COR-L47 (cell line): ENCODE data around the gene GLE1.

Experiments used
- DNase-seq: peaks from one replicate; lab custom pipeline; 2025; lab: John Stamatoyannopoulos, UW

Gene GLE1, protein sequence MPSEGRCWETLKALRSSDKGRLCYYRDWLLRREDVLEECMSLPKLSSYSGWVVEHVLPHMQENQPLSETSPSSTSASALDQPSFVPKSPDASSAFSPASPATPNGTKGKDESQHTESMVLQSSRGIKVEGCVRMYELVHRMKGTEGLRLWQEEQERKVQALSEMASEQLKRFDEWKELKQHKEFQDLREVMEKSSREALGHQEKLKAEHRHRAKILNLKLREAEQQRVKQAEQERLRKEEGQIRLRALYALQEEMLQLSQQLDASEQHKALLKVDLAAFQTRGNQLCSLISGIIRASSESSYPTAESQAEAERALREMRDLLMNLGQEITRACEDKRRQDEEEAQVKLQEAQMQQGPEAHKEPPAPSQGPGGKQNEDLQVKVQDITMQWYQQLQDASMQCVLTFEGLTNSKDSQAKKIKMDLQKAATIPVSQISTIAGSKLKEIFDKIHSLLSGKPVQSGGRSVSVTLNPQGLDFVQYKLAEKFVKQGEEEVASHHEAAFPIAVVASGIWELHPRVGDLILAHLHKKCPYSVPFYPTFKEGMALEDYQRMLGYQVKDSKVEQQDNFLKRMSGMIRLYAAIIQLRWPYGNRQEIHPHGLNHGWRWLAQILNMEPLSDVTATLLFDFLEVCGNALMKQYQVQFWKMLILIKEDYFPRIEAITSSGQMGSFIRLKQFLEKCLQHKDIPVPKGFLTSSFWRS

DNA sequence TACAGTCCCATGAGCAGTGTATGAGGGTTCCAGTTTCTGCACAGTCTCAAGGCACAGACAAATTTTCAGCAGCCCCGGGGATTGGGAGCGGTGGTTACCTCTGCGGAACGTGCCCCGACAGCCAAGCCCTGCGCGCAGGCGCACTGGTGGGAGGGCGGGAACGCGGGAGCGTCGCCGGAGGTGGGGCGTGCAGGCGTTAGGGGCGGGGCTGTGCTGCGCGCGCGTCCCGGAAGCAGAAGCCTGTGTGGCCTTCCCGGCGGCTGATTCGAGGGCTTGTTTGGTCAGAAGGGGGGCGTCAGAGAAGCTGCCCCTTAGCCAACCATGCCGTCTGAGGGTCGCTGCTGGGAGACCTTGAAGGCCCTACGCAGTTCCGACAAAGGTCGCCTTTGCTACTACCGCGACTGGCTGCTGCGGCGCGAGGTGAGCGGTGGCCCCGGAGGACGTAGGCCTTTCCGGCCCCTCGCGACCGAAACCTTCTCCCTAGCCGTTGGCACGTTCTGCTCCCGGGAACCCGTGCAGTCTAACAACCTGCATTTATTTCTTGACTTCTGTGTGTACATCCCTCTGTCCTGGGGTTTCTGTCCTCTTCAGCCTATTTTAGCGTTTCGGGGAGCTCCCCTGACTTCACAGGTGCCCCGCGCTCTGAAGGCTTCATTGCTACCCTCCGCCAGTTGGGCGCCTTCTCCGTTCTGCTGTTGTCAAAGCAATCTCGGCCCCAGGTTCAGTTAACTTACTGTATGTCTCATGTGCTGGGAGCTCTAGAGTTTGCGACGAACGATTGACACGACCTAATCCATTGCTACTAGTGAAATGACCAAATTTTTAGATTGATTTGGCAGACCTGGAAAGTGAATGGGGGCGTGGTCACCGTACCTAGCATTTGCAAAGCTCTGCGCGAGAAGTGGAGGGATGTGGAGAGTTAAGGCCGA lies at the start of gene GLE1:
TSS of gene GLE1 (plus strand) at position 235 of the 929 bp plus-strand sequence. CDS start at position 322, 87 bp downstream.
- DNase-seq: peak; percentile 86

DNA sequence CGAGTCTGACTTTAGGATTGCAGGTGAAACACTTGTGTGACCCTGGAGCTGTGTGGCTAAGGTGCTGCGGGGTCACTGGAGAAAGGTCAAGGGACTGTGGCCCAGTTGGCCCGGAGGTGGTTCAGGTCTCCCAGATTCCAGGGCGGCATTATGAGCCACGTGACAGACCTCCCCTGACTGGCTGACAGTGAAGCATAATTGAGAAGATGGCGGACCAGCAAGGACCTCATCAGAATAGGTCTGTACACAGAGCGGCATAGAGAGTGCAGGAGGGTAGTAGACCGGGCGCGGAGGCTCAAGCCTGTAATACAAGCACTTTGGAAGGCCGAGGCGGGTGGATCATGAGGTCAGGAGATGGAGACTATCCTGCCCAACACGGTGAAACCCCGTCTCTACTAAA lies 49.5 kb upstream of the GLE1 start:
- DNase-seq: no peak

DNA sequence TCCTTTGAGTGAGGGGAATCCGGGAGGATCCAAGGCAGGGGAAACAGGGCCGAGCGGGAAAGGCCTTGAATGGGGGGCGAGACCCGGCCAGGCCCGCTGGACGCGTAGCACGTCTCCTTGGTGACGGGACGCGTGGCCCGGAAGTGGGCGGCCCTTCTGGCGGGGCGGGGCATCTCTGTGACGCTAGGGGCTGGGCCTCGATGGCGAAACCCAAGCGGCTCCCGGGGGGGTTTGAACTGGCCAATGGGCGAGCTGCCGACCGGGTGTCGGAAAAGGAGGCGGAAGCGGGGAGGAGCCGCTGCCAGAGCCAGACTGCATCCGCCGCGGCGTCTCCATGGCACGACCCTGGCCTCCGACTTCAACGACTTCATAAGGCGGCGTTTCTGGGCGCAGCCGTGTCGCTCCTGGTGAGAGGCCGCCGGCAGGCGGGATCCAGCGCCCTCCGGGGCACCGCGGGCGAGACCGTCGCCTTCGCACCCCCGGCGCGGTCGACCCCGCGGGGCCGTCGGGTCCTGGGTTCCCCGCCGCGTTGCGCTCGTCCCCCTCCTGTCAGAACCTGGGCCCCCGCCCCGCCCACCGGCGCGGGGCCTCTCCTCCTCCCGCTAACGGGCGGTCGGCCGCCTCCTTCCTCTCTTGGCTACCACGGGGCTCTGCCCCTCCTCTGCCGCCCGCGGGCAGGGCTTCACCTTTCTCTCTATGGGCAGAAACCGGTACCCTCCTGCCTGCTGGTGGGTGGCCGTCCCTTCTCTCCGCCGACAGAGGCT lies 48.5 kb upstream of the GLE1 start, which contains the start of gene ODF2:
TSS of gene ODF2 (plus strand) at position 158 of the 764 bp plus-strand sequence. CDS start at position 244, 86 bp downstream.
- DNase-seq: peak; percentile 98

DNA sequence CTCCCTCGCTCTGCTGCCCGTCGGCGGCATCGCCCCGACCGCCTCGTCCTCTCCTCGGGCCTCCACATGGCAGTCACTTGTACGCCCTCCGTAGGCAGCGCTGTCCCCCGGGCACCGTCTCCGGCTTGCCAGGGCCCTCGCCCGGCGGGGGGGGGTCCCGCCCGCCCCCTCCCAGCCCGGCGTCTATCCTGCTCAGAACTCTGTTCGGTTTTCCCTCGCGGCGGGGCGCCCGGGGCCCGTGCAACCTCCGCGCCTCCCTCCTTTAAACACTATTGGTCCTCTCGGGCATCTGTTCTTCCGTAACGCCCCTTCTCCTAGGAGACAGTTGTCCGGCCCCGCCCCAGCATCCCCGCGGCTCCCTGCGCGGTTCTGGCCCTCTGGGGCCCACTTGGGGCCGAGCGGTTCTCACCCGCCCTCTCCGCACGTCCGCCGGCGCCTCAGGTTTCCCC lies 47.9 kb upstream of the GLE1 start:
- peak; percentile 79 for DNase-seq

DNA sequence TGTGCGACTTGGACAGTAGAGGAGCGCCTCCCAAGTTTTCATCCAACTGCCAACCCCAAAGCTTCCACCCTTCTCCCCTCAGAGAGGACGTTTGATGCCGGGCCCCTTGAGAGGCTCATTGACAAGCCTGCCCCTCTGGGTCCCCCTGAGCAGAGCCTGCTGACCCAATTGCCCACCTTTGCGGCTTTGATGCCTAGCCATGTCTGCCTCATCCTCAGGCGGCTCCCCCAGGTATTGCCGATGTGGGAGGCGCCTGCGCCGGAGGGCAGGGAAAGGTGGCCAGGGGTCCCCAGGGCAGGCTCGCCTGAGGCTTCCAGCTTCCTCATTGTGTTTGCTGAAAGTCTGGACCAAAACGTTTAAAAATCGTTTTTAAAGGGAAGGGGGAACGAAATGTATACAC lies 47.3 kb upstream of the GLE1 start:
- no peak for DNase-seq

DNA sequence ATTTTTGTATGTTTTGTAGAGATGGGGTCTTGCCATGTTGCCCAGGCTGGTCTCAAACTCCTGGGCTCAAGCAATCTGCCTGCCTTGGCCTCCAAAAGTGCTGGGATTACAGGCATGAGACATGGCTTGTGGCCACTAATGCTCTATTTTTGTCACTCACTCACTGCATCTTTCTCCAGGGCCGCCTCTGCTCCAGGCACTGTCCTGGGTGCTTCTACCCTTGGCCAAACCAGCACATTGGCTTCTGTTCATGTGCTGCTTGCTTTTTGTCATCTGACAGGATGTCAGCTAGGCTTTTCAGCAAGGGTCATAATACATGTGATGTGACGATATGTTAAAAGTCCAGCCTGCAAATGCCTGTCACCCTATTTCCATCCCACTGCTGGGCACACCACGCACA lies 45.5 kb upstream of the GLE1 start:
- DNase-seq: no peak

DNA sequence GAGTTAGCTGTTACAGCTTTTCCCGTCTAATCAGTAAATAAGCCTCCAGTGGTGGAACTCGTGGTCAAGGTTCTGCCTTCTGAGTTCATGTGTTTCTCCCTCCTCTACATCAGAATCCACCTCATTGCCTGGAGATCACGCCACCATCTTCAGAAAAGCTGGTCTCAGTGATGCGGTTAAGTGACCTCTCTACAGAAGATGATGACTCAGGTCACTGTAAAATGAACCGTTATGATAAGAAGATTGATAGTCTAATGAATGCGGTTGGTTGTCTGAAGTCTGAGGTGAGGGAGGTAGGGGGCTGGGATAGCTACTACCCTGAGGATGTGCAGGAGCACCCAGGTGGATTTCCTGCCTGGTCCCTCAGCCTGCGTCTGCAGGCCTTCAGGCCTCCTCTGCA lies 35.4 kb upstream of the GLE1 start:
- DNase-seq: no peak

DNA sequence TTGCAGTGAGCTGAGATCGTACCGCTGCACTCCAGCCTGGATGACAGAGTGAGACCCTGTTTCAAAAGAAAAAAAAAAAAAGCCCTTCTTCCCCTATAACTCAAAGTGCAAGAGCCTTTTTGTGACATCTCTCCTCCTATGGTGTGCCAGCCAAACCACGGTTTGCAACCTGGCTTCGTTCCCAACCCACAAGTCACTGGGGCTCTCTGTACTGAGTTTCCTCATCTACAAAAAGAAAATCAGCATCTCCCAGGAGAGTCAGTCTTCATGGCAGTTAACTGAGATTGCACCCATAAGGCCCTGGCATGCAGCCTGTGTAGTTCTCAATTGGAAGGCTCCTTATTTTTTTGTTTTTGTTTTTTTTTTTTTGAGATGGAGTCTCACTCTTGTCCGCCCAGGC lies 34.0 kb upstream of the GLE1 start:
- DNase-seq: no peak

DNA sequence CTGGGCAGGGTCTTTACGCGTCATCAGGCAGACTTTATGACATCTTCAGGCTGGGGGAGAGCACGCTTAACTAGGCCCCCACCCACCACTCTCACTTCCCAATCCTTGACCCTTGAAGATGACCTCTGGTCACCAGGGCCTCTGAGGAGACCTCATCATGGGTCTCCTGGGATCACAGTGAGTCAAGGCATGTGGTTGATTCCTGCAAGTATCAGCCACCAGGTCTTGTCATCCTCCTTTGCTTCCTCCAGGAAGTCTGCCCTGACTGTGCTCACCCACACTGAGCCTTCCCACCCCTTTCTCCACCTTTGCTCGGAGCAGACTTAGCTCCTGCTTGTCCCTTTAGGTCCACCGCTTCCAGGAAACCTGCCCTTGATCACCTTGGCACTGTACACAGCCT lies 31.4 kb upstream of the GLE1 start:
- no peak for DNase-seq

DNA sequence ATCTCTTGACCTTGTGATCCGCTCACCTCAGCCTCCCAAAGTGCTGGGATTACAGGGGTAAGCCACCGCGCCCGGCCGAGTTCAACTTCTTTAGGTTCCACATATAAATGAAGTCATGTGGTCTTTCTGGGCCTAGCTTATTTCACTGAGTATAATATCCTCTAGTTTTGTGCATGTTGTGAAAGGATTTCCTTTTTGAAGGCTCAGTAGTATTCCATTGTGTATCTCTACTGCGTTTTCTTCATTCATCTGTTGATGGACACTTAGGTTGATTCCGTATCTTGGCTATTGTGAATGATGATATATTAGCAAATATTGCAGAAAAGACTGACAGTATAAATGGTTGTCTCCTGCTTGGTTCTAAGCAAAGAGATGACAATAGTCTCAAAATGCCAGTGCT lies 28.7 kb upstream of the GLE1 start:
- DNase-seq: no peak

DNA sequence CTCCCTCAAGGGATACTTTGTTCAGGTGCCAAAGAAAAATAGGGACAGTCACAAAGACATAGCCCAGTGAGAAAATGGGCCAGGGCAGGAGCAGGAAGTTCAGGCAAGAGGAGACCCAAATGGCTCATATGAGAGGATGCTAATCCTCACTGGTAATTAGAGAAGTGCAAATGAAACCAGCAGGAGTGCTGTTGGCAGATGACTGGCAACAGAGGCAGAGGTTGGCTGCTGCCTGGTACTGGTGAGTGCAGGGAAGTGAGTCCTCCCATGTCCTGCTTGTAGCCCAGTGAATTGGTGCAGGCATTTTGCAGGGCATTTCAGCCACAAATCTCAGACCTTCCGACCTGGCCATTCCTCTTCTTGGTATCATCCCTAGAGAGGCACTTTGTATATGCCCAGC lies 25.3 kb upstream of the GLE1 start:
- DNase-seq: no peak

DNA sequence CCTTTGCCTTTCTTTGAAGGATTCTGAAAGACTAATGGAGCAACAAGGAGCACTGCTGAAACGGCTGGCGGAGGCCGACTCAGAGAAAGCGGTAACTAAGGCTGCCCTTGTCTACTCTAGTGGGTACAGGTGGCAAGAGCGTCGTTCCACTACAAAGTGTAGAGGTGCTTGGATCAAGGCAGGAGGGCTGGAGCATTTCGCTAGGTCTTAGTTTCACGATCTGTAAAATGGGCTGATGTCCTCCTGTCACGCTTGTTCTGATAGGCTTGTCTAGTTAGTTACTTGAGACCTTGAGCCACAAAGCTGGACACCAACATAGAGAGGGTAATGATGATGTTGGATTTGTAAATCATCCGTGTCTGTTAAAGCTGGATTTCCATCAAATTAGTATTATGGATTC lies 23.0 kb upstream of the GLE1 start:
- no peak for DNase-seq

DNA sequence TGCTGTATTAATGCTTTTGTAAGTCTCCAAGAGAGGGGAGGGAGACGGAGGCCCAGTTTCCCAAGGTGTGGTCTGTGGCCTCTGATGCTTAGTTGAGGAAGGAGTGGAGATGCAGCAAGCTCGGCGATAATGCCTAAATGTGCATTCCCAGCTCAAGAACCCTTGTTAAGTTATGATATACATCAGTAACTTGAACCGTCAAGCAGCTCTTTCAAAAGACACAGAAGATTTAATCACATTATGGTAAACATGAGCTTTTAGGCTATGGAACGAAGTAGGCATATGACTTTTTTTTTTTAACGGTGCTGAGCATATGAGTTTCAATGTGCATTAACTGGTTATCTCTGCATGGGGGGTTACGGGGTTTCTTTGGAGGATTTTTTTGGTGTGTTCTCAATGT lies 22.3 kb upstream of the GLE1 start:
- DNase-seq: no peak

DNA sequence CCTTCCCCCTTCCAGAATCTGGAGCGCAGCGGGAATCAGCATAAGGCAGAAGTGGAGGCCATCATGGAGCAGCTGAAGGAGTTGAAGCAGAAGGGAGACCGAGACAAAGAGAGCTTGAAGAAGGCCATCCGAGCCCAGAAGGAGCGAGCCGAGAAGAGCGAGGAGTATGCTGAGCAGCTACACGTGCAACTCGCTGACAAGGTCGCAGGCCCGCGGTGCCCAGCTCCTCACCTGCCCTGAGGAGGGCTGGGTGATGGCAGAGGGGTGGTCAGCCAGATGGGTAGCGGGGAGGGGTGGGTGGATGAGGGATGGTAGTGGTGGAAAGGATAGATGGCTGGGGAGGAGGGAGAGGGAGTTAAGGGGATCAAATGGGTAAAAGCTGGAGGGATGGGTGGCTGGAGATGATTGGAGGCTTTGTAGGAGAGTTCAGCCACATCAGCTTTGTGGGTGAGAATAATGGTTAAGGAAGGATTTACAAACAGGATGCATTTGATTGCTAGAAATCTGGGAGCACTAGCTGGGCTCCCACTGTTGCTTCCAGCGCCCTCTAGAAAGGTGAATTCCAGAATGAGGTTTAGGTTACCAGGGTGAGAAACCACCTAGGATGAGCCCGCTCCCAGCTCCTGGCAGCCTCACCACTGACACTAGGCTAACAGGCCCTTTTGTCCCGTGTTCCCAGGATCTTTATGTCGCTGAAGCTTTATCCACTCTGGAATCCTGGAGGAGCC lies 19.7 kb upstream of the GLE1 start:
- DNase-seq: no peak

DNA sequence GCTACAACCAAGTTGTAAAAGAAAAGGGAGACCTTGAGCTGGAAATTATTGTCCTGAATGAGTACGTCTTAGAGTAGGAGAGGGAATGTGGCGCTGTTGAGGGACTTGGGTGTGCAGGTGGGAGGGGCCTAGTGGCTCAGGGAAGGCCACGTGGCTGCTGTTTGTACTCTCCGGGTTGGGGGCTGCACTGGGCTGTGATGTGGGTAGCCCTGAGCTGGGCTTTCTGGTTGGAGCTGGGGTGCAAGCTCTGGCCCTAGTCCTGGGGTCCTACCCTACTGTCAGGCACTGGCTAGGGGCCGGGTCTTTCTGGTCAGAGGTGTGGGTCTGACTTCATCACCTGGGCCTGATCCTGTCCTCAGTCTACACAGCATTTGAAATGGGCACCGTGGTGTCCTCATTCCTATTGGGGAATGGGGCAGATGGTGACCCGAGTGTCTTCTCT lies 19.1 kb upstream of the GLE1 start:
- no peak for DNase-seq

DNA sequence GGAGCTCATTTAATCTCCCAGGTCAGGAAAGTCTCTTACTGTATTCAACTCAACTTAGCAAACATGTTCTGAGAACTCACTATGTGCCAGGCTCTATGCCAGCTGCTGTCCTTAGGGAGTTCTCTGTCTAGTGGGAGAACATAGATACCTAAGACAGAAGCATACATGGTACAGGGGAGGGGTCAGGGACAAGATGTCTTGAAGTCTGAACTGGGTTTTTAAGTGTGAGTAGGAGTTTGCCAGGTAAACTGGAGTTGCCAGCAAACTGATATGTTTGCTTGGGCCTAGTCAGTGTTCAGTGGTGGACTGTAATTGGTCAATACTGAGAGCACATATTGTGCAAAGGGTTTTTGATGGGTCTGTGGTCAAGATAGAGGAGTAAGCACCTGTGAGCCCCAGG lies 18.3 kb upstream of the GLE1 start:
- DNase-seq: no peak

DNA sequence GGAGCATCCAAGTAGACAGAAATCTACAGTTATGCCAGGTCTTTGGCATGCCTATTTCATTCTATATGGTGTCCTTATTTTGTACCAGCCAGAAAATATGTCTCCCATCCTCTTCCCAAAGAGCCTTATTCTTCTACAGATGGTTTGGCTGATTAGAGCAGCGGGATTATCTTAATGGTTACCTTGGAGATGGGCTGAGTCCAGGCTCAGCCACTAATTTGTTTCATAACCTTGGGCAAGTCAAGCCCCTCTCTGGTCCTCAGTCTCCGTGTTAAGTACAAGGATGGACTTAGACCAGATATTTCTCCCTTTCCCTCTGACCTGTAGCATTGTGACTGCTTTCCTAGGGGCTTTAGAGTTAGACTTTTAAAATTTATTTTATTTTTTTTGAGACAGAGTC lies 11.1 kb upstream of the GLE1 start:
- DNase-seq: no peak

DNA sequence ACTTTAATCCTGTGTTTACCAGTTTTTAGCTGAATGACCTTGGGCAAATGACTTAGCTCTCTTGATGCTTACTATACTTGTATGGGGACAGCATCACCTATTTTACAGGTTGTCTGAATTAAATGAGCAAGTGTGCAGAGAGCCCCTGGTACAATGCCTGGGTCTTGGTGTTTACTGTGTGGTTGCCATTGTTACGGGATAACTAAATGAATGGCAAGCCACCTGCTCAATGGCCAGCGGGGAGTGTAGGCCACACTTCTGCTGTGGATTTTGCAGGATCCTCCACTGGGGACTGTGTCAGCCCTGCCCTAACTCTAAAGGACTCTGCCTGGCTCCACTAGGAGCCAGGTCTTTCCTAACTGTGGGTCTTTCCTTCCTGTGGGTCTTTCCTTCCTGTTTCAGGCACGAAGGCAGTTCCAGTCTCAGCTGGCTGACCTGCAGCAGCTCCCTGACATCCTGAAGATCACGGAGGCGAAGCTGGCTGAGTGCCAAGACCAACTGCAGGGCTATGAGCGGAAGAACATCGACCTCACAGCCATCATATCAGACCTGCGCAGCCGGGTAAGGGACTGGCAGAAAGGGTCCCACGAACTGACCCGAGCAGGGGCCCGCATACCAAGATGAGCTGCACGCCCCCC lies 10.3 kb upstream of the GLE1 start:
- peak; percentile 58 for DNase-seq

DNA sequence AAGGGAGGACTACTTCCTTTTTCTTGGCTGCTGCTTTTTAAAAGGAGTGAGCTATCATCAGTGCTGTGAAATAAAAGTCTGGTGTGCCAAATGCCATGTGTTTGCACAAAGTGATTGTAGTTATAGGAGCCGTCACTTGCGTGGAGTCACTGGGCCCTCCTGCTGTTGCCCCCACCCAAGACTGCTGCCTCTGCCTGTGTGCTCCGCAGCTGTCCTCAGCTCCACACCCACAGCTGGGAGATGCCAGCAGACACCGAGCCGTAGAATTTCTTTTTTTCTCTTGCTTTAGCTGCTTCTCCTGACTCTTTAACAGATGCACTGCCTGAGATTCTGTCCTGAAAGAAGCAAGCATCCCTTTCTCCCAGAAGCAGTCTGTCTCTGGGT lies 9.8 kb upstream of the GLE1 start:
- peak; percentile 5 for DNase-seq

DNA sequence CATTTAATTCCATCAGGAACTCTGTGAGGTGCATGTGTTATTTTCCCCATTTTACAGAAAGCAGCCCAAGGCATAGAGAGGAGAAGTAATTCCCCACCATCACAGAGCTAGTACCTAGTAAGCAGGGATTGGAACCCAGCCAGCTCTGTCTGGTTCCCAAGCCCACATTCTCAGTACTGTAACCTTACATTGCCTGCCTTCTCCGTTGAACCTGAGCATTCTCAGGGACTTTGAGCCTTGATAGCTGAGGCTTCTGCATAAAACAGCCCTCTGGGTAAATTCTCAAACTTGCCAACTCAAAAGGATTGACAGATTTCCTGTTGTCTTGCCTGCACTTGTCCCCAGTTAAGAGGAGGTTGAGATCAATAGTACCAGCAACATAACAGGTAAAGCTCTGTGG lies 9.2 kb upstream of the GLE1 start:
- DNase-seq: no peak
